SK-N-SH (cell line): Measurements from ENCODE around the gene IGSF11. TPM values are rescaled to one million over a fixed set of nuclear protein-coding genes. Genes with fewer than 3 reads are reported as not detected.

ENCODE experiments used
- CTCF ChIA-PET: fragments of 300-600, 350-600 bp; formaldehyde crosslinking; extraction: SDS; loops from one replicate; lab custom pipeline; 2021; lab: Yijun Ruan, JAX
- POLR2A ChIA-PET: fragments of 350-600 bp; sonication (Branson Sonifier 250); formaldehyde crosslinking; extraction: SDS; loops from one replicate; lab custom pipeline; 2020; ENCODE audit warnings: antibody characterized with exemption, inconsistent platforms; lab: Yijun Ruan, JAX
- DNase-seq: peaks from one replicate; pipeline ENCODE4 v3.0.0; 2012
- H2AFZ ChIP-seq: fragments of 200-600 bp; sonication (generic); 2 replicates; pipeline ENCODE4 v1.8.1; 2016; ENCODE audit warnings: antibody characterized with exemption, mild to moderate bottlenecking, low read depth
- H3F3A ChIP-seq: fragments of 200-600 bp; sonication (generic); replicated peaks from 2 replicates; pipeline ENCODE3; 2016; ENCODE audit warnings: antibody characterized with exemption, mild to moderate bottlenecking; ENCODE audit not compliant: insufficient read depth
- H3K27ac ChIP-seq, 2 experiments: fragments of 200-500 bp in 1 of 2; fragments of 200-600 bp in 1 of 2; sonication (Bioruptor generic) in 1 of 2; sonication (generic), shearing (Covaris generic) in 1 of 2; 2 replicates each; pipeline versions ENCODE4 v1.5.1 to v1.6.1; 2014 to 2016; ENCODE audit warnings: low read depth in 2 of 2, inconsistent platforms in 1 of 2, low read length in 1 of 2, mild to moderate bottlenecking in 1 of 2, mixed read lengths in 1 of 2
- H3K27me3 ChIP-seq: fragments of 200-600 bp; sonication (generic), shearing (Covaris generic); 2 replicates; pipeline ENCODE4 v1.6.1; 2016; ENCODE audit warnings: mixed run types; ENCODE audit not compliant: insufficient read depth
- H3K36me3 ChIP-seq, 2 experiments: fragments of 200-500 bp in 1 of 2; fragments of 200-600 bp in 1 of 2; sonication (Bioruptor generic) in 1 of 2; sonication (generic) in 1 of 2; replicated peaks in 1 of 2; 2 replicates each; pipeline versions ENCODE3 to v1.5.1; 2014 to 2016; ENCODE audit warnings: low read length in 1 of 2, mild to moderate bottlenecking in 1 of 2; ENCODE audit not compliant: insufficient read depth in 2 of 2, control insufficient read depth in 1 of 2
- H3K4me1 ChIP-seq, 2 experiments: fragments of 200-500 bp in 1 of 2; fragments of 200-600 bp in 1 of 2; sonication (Bioruptor generic) in 1 of 2; sonication (generic), shearing (Covaris generic) in 1 of 2; 2 replicates each; pipeline versions ENCODE4 v1.5.1 to v1.6.1; 2014 to 2016; ENCODE audit warnings: low read depth in 1 of 2, low read length in 1 of 2, mixed run types in 1 of 2; ENCODE audit not compliant: insufficient read depth in 2 of 2, control insufficient read depth in 1 of 2
- H3K4me2 ChIP-seq: fragments of 200-600 bp; sonication (generic), shearing (Covaris generic); 2 replicates; pipeline ENCODE4 v1.6.1; 2017; ENCODE audit warnings: mixed run types
- H3K4me3 ChIP-seq, 2 experiments: fragments of 200-500 bp in 1 of 2; fragments of 200-600 bp in 1 of 2; sonication (Bioruptor generic) in 1 of 2; sonication (generic), shearing (Covaris generic) in 1 of 2; 2 replicates each; pipeline versions ENCODE4 v1.5.1 to v1.8.1; 2014 to 2016; ENCODE audit warnings: low read depth in 2 of 2, inconsistent platforms in 1 of 2, low read length in 1 of 2, mild to moderate bottlenecking in 1 of 2, mixed read lengths in 1 of 2, moderate library complexity in 1 of 2
- H3K79me2 ChIP-seq: fragments of 200-600 bp; sonication (generic); 2 replicates; pipeline ENCODE4 v1.8.1; 2017; ENCODE audit warnings: mild to moderate bottlenecking; ENCODE audit not compliant: insufficient read depth
- H3K9ac ChIP-seq: fragments of 200-600 bp; sonication (generic); 2 replicates; pipeline ENCODE4 v1.6.1; 2017; ENCODE audit warnings: mixed run types
- H3K9me2 ChIP-seq: fragments of 200-600 bp; sonication (generic); 2 replicates; pipeline ENCODE4 v1.6.1; 2017; ENCODE audit warnings: mixed run types
- H3K9me3 ChIP-seq: fragments of 200-600 bp; sonication (generic); 2 replicates; pipeline ENCODE4 v1.6.1; 2017; ENCODE audit warnings: mixed run types, mild to moderate bottlenecking, moderate library complexity
- H4K20me1 ChIP-seq: fragments of 200-600 bp; sonication (generic); 2 replicates; pipeline ENCODE4 v1.6.1; 2017; ENCODE audit warnings: mild to moderate bottlenecking, mixed run types; ENCODE audit not compliant: insufficient read depth
- CHD2 ChIP-seq: fragments of 150-350 bp; IDR thresholded peaks from 2 replicates; pipeline ENCODE4 v1.6.1; 2018; ENCODE audit warnings: low read length; ENCODE audit not compliant: partially characterized antibody
- ELF1 ChIP-seq: IDR thresholded peaks from 2 replicates; pipeline ENCODE4 v1.4.0; 2012
- EP300 ChIP-seq, 2 experiments: IDR thresholded peaks; 2 replicates each; pipeline versions ENCODE4 v1.4.0 to v1.6.1; 2012; ENCODE audit warnings: borderline replicate concordance in 1 of 2, low read depth in 1 of 2, low read length in 1 of 2
- EZH2phosphoT487 ChIP-seq: fragments of 200-600 bp; sonication (generic); IDR thresholded peaks from 2 replicates; pipeline ENCODE4 v1.6.1; 2017; ENCODE audit warnings: low read depth, mixed run types, mild to moderate bottlenecking, antibody characterized with exemption, moderate library complexity, borderline replicate concordance
- FOXJ3 ChIP-seq: sonication (generic); formaldehyde crosslinking; IDR thresholded peaks from 2 replicates; pipeline ENCODE4 v1.5.1; 2020; ENCODE audit warnings: mild to moderate bottlenecking, missing genetic modification reagents
- FOXM1 ChIP-seq: IDR thresholded peaks from 2 replicates; pipeline ENCODE4 v1.4.0; 2012; ENCODE audit warnings: low read depth, mild to moderate bottlenecking
- MEF2A ChIP-seq: IDR thresholded peaks from 2 replicates; pipeline ENCODE4 v1.4.0; 2012; ENCODE audit warnings: low read depth, borderline replicate concordance
- MXI1 ChIP-seq: IDR thresholded peaks from 2 replicates; pipeline ENCODE4 v1.6.1; 2012; ENCODE audit warnings: mild to moderate bottlenecking, low read depth, low read length, improper control_type of control experiment
- NRF1 ChIP-seq: IDR thresholded peaks from 2 replicates; pipeline ENCODE4 v1.6.1; 2012; ENCODE audit warnings: low read depth, mild to moderate bottlenecking, low read length
- RCOR1 ChIP-seq: fragments of 150-350 bp; IDR thresholded peaks from 2 replicates; pipeline ENCODE4 v1.6.1; 2017; ENCODE audit warnings: antibody characterized with exemption, low read length
- RFX5 ChIP-seq: IDR thresholded peaks from 2 replicates; pipeline ENCODE4 v1.6.1; 2012; ENCODE audit warnings: mild to moderate bottlenecking, improper control_type of control experiment, low read length
- RXRA ChIP-seq: IDR thresholded peaks from 2 replicates; pipeline ENCODE4 v1.4.0; 2012; ENCODE audit warnings: low read depth, mild to moderate bottlenecking, borderline replicate concordance
- SIN3A ChIP-seq: IDR thresholded peaks from 2 replicates; pipeline ENCODE4 v1.6.1; 2012; ENCODE audit warnings: low read depth, mild to moderate bottlenecking, low read length, moderate library complexity, borderline replicate concordance
- SMC3 ChIP-seq: IDR thresholded peaks from 2 replicates; pipeline ENCODE4 v1.6.1; 2012; ENCODE audit warnings: low read depth, low read length, improper control_type of control experiment
- polyA plus RNA-seq, 3 experiments: library from polyadenylated mRNA; depleted of rRNA; stranded (reverse); fragments of >200 nt; gene quantifications; 2 replicates each; pipeline ENCODE4 v1.2.3, GENCODE V29; 2012
- TF ChIP-seq, protein P1 (sequence below): fragments of 150-350 bp; IDR thresholded peaks from 2 replicates; pipeline ENCODE4 v1.6.1; 2017; ENCODE audit warnings: antibody characterized with exemption, low read length, low read depth, borderline replicate concordance
- TF ChIP-seq, protein P2 (sequence below): fragments of 200-600 bp; sonication (generic); IDR thresholded peaks from 2 replicates; pipeline ENCODE4 v1.6.1; 2017; ENCODE audit warnings: antibody characterized with exemption, mild to moderate bottlenecking, moderate library complexity
- TF ChIP-seq, protein P3 (sequence below): IDR thresholded peaks from 2 replicates; pipeline ENCODE4; 2012
- TF ChIP-seq, protein P4 (sequence below): IDR thresholded peaks from 2 replicates; pipeline ENCODE4 v1.4.0; 2012; ENCODE audit warnings: low read depth, borderline replicate concordance

IGSF11 gene
- polyA plus RNA-seq, 1 of the 3 experiments (the other 2 are of a cell fraction) = 0.07 TPM

DNA sequence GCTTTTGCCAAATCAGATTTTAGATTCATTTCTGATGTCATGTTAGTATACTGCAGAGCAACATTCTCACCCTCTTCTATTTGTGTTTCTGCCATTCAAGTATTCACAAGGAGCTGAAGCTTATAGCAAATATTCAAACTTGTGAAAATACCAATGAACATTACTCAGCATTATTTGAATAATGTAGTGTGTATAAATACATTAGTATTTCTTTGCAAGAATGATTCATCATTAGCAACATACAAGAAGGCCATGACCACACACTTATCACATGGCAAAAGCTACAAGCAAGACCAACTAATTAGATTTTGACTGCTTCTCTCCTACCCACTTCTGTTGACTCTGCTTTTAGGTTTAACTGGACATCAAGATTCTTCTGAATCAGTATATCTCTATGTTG lies 124.9 kb downstream of the IGSF11 start:
- ChIA-PET POLR2A (no interaction called here), CTCF (interaction anchor here (9.3 kb wide), 1 partner anchor 26 kb away, joined by 67 read pairs; no protein-coding TSS in a partner anchor)
- no peaks in the 10 kb centered on the region for H3K9me2 ChIP-seq
- H3K4me2 ChIP-seq = no peak overlapping the region
- no peak for DNase-seq
- no peaks in the 10 kb centered on the region for H3K79me2 ChIP-seq
- H2AFZ ChIP-seq = no peak overlapping the region
- H3K27me3 ChIP-seq = no peaks in the 10 kb centered on the region
- H3K4me1 ChIP-seq = no peaks in the 10 kb centered on the region
- H3K9me3 ChIP-seq = no peaks in the 10 kb centered on the region
- H3K27ac ChIP-seq = no peak overlapping the region
- no peaks in the 10 kb centered on the region for H3K36me3 ChIP-seq
- no peak for TF ChIP-seq RFX5
- no peak for TF ChIP-seq CHD2
- TF ChIP-seq, protein P1, sequence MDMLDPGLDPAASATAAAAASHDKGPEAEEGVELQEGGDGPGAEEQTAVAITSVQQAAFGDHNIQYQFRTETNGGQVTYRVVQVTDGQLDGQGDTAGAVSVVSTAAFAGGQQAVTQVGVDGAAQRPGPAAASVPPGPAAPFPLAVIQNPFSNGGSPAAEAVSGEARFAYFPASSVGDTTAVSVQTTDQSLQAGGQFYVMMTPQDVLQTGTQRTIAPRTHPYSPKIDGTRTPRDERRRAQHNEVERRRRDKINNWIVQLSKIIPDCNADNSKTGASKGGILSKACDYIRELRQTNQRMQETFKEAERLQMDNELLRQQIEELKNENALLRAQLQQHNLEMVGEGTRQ = no peak
- TF ChIP-seq NRF1 = no peak
- TF ChIP-seq, protein P2, sequence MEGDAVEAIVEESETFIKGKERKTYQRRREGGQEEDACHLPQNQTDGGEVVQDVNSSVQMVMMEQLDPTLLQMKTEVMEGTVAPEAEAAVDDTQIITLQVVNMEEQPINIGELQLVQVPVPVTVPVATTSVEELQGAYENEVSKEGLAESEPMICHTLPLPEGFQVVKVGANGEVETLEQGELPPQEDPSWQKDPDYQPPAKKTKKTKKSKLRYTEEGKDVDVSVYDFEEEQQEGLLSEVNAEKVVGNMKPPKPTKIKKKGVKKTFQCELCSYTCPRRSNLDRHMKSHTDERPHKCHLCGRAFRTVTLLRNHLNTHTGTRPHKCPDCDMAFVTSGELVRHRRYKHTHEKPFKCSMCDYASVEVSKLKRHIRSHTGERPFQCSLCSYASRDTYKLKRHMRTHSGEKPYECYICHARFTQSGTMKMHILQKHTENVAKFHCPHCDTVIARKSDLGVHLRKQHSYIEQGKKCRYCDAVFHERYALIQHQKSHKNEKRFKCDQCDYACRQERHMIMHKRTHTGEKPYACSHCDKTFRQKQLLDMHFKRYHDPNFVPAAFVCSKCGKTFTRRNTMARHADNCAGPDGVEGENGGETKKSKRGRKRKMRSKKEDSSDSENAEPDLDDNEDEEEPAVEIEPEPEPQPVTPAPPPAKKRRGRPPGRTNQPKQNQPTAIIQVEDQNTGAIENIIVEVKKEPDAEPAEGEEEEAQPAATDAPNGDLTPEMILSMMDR = no peak
- no peak for TF ChIP-seq RXRA
- no peak for TF ChIP-seq FOXJ3
- TF ChIP-seq, protein P3, sequence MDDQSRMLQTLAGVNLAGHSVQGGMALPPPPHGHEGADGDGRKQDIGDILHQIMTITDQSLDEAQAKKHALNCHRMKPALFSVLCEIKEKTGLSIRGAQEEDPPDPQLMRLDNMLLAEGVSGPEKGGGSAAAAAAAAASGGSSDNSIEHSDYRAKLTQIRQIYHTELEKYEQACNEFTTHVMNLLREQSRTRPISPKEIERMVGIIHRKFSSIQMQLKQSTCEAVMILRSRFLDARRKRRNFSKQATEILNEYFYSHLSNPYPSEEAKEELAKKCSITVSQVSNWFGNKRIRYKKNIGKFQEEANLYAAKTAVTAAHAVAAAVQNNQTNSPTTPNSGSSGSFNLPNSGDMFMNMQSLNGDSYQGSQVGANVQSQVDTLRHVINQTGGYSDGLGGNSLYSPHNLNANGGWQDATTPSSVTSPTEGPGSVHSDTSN = no peak
- no peak for TF ChIP-seq MXI1
- no peak for TF ChIP-seq FOXM1
- TF ChIP-seq RCOR1 = no peak
- TF ChIP-seq SMC3 = no peak
- no peak for TF ChIP-seq EZH2phosphoT487
- TF ChIP-seq ELF1 = no peak
- TF ChIP-seq EP300 (IDR thresholded peaks at IDR 0.05; ENCODE audit: borderline replicate concordance in 1 of 2, low read depth in 1 of 2, low read length in 1 of 2) = no peak
- no peak for TF ChIP-seq SIN3A
- no peak for TF ChIP-seq MEF2A
- TF ChIP-seq, protein P4, sequence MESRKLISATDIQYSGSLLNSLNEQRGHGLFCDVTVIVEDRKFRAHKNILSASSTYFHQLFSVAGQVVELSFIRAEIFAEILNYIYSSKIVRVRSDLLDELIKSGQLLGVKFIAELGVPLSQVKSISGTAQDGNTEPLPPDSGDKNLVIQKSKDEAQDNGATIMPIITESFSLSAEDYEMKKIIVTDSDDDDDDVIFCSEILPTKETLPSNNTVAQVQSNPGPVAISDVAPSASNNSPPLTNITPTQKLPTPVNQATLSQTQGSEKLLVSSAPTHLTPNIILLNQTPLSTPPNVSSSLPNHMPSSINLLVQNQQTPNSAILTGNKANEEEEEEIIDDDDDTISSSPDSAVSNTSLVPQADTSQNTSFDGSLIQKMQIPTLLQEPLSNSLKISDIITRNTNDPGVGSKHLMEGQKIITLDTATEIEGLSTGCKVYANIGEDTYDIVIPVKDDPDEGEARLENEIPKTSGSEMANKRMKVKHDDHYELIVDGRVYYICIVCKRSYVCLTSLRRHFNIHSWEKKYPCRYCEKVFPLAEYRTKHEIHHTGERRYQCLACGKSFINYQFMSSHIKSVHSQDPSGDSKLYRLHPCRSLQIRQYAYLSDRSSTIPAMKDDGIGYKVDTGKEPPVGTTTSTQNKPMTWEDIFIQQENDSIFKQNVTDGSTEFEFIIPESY = no peak
- H3F3A ChIP-seq = no peaks in the 10 kb centered on the region
- H4K20me1 ChIP-seq = no peaks in the 10 kb centered on the region
- H3K4me3 ChIP-seq = no peak overlapping the region
- no peak overlapping the region for H3K9ac ChIP-seq
